ENCODE results near the gene FAM163B. TPM values are rescaled to one million over a fixed set of nuclear protein-coding genes. Genes with fewer than 3 reads are reported as not detected.

FAM163B gene
- total and polyA plus RNA-seq, 9 of the 15 experiments (the other 6 are each of a cell fraction or from before 2014, with no cell fraction given), result not detected

GRCh38 chr9:133627341-133627740, 18.2 kb upstream of the FAM163B start:
- no peak for DNase-seq (ENCODE audit: extremely low read depth in 1 of 4, low spot score in 3 of 4)
- FAIRE-seq, result no peak
- Histone ChIP-seq H3K4me1 (replicated peaks in 1 of 2; ENCODE audit: control insufficient read depth in 2 of 2, insufficient read depth in 2 of 2, low read length in 2 of 2) (no peaks in the 10 kb centered on the region), H3K9me1 (ENCODE audit: control insufficient read depth, insufficient read depth, low read length) (no peaks in the 10 kb centered on the region), H4K20me1 (replicated peaks; ENCODE audit: control insufficient read depth, insufficient read depth, low read length) (no peaks in the 10 kb centered on the region), H2AFZ (ENCODE audit: low read depth, low read length) (no peak overlapping the region), H3K36me3 (ENCODE audit: control insufficient read depth, insufficient read depth, low read length) (no peaks in the 10 kb centered on the region), H3K27me3 (ENCODE audit: control insufficient read depth in 2 of 2, insufficient read depth in 2 of 2, low read length in 2 of 2) (peaks cover 0 to 35% of the 10 kb centered on the region in 2 experiments; a peak in 2 of 5 replicates), H3K4me2 (ENCODE audit: insufficient read depth, low read length) (no peak overlapping the region), H3K4me3 (no peak overlapping the region), H3K27ac (ENCODE audit: extremely low read depth, low read depth, low read length) (no peak overlapping the region), H3K9me3 (replicated peaks; ENCODE audit: control insufficient read depth, insufficient read depth, low read depth, low read length) (no peaks in the 10 kb centered on the region), H3K79me2 (ENCODE audit: control insufficient read depth, insufficient read depth, low read length) (no peaks in the 10 kb centered on the region), H3K9ac (ENCODE audit: insufficient read depth in 1 of 2, low read depth in 2 of 2, low read length in 2 of 2) (no peak overlapping the region)
- in situ Hi-C loops (cut with MboI) (no loop called here), intact Hi-C loops (cut with micrococcal nuclease) (no loop called here)
- 0% methylated on average over 3 of the region's 3 CpGs for WGBS (ENCODE audit: insufficient coverage, low coverage, missing lambda C conversion rate)
- CTCF ChIA-PET (ENCODE audit: low intra/inter-chr PET ratio), result no interaction called here
- BruUV-seq (replicated peaks), result no TSS peak
- no peak for ATAC-seq
- POLR2A ChIA-PET, result no interaction called here
- TF ChIP-seq JUND (IDR thresholded peaks at IDR 0.05; ENCODE audit: borderline replicate concordance, low read depth, low read length) (no peak), JUND (tag; IDR thresholded peaks at IDR 0.05; ENCODE audit: borderline replicate concordance, low read depth, low read length) (no peak), ZHX1 (conservative IDR thresholded peaks at IDR 0.05; ENCODE audit: low read length) (no peak), FOXJ3 (CRISPR knock-in tag; IDR thresholded peaks at IDR 0.05) (no peak), RNF2 (IDR thresholded peaks at IDR 0.05) (no peak), DMBX1 (CRISPR knock-in tag; IDR thresholded peaks at IDR 0.05; ENCODE audit: borderline replicate concordance) (no peak), HINFP (tag; conservative IDR thresholded peaks at IDR 0.05; ENCODE audit: low read depth) (no peak), HIVEP1 (CRISPR knock-in tag; IDR thresholded peaks at IDR 0.05) (no peak), MXI1 (IDR thresholded peaks at IDR 0.05; ENCODE audit: low read depth, low read length) (no peak), LCOR (CRISPR knock-in tag; IDR thresholded peaks at IDR 0.05) (no peak), PBX2 (CRISPR knock-in tag; IDR thresholded peaks at IDR 0.05; ENCODE audit: low read depth) (no peak), PBX2 (tag; conservative IDR thresholded peaks at IDR 0.05; ENCODE audit: low read depth) (no peak), KHSRP (IDR thresholded peaks at IDR 0.05) (no peak), FIP1L1 (IDR thresholded peaks at IDR 0.05; ENCODE audit: low read depth, low read length, poor library complexity, severe bottlenecking) (no peak), HCFC1 (IDR thresholded peaks at IDR 0.05; ENCODE audit: low read depth, low read length) (no peak)

Measured in K562 (cell line).